ENCODE measurements around the gene TMEM190. TPM values are rescaled to one million over a fixed set of nuclear protein-coding genes. Genes with fewer than 3 reads are reported as not detected.
A peak's percentile ranks its signal among the peaks of the same experiment; 100 is the strongest.
"Not testable (repeated sequence)": the region's sequence is repeated elsewhere in the genome, so short reads cannot be mapped to it uniquely, and the experiment has no call there.

The TMEM190 gene
- total RNA-seq: not detected

- H3K9me3 ChIP-seq: no peaks in the 10 kb centered on the region
- H3K4me3 ChIP-seq: no peak within 1 kb of the TSS
- DNase-seq (ENCODE audit: low spot score in 2 of 2): no peak
- no peak within 1 kb of the TSS for H3K27ac ChIP-seq
- H3K27me3 ChIP-seq: peaks cover 65% of the 10 kb centered on the region
- 42% methylated on average over 16 of the region's 21 CpGs for WGBS
- H3K36me3 ChIP-seq: no peaks in the 10 kb centered on the region
- H3K4me1 ChIP-seq: peaks cover 11% of the 10 kb centered on the region
- TF ChIP-seq POLR2AphosphoS5 (IDR thresholded peaks at IDR 0.05): no peak
- TF ChIP-seq EP300 (IDR thresholded peaks at IDR 0.05): no peak
- no peak for TF ChIP-seq CTCF (IDR thresholded peaks at IDR 0.05)
- TF ChIP-seq POLR2A (IDR thresholded peaks at IDR 0.05): no peak
Observed at GRCh38 chr19:55376241-55376933, at the start of gene TMEM190. TMEM190 (plus strand) TSS chr19:55376826; CDS start chr19:55376854, 28 bp downstream.

GRCh38 chr19:55328774-55329318 is 47.8 kb upstream of the TMEM190 start:
- not testable (repeated sequence) for H3K4me3 ChIP-seq; H3K36me3 ChIP-seq; H3K27ac ChIP-seq; DNase-seq (ENCODE audit: low spot score in 2 of 2); H3K27me3 ChIP-seq; H3K9me3 ChIP-seq; H3K4me1 ChIP-seq
- WGBS: 63% methylated on average over 4 of the region's 4 CpGs

GRCh38 chr19:55329791-55330190 is 46.8 kb upstream of the TMEM190 start:
- DNase-seq (ENCODE audit: low spot score in 2 of 2); H3K36me3 ChIP-seq; H3K4me3 ChIP-seq; H3K9me3 ChIP-seq; H3K4me1 ChIP-seq; H3K27ac ChIP-seq: not testable (repeated sequence)
- WGBS: 87% methylated on average over 6 of the region's 6 CpGs
- peaks cover 12% of the 10 kb centered on the region for H3K27me3 ChIP-seq

GRCh38 chr19:55333870-55334269 is 42.8 kb upstream of the TMEM190 start:
- peaks cover 12% of the 10 kb centered on the region for H3K27me3 ChIP-seq
- H3K9me3 ChIP-seq: no peaks in the 10 kb centered on the region
- TF ChIP-seq POLR2A (IDR thresholded peaks at IDR 0.05) (no peak), POLR2AphosphoS5 (IDR thresholded peaks at IDR 0.05) (no peak), EP300 (IDR thresholded peaks at IDR 0.05) (no peak), CTCF (IDR thresholded peaks at IDR 0.05) (no peak)
- WGBS: 80% methylated on average over 11 of the region's 11 CpGs
- no peaks in the 10 kb centered on the region for H3K36me3 ChIP-seq
- H3K27ac ChIP-seq: no peak overlapping the region
- no peak overlapping the region for H3K4me3 ChIP-seq
- H3K4me1 ChIP-seq: peaks cover 9% of the 10 kb centered on the region
- DNase-seq (ENCODE audit: low spot score in 2 of 2): no peak

GRCh38 chr19:55336101-55336500 is 40.5 kb upstream of the TMEM190 start:
- peaks cover 23% of the 10 kb centered on the region for H3K4me1 ChIP-seq
- H3K36me3 ChIP-seq: no peaks in the 10 kb centered on the region
- no peak overlapping the region for H3K4me3 ChIP-seq
- DNase-seq (ENCODE audit: low spot score in 2 of 2): no peak
- peaks cover 12% of the 10 kb centered on the region for H3K27me3 ChIP-seq
- TF ChIP-seq POLR2AphosphoS5 (IDR thresholded peaks at IDR 0.05): peak in 1 of 3 donors; percentile 25
- TF ChIP-seq POLR2A (IDR thresholded peaks at IDR 0.05): no peak
- TF ChIP-seq EP300 (IDR thresholded peaks at IDR 0.05): no peak
- no peak overlapping the region for H3K27ac ChIP-seq
- WGBS: 36% methylated on average over 7 of the region's 7 CpGs
- no peaks in the 10 kb centered on the region for H3K9me3 ChIP-seq

GRCh38 chr19:55339105-55339888 is 37.3 kb upstream of the TMEM190 start, which contains the start of gene KMT5C:
KMT5C (plus strand) TSS chr19:55339876; CDS start chr19:55341937, 2,061 bp downstream.
- Histone ChIP-seq H3K4me3 (peak within 1 kb of the TSS; percentile 89), H3K36me3 (peaks cover 19% of the 10 kb centered on the region), H3K9me3 (no peaks in the 10 kb centered on the region), H3K27me3 (no peaks in the 10 kb centered on the region), H3K4me1 (peaks cover 30% of the 10 kb centered on the region), H3K27ac (peak within 1 kb of the TSS; percentile 94)
- peak; percentile 100 for DNase-seq (ENCODE audit: low spot score in 2 of 2)
- 0% methylated on average over 19 of the region's 63 CpGs for whole genome bisulfite sequencing
- TF ChIP-seq POLR2AphosphoS5 (IDR thresholded peaks at IDR 0.05) (peak in 2 of 3 donors; percentile 9), EP300 (IDR thresholded peaks at IDR 0.05) (no peak), POLR2A (IDR thresholded peaks at IDR 0.05) (peak in 1 of 2 donors; percentile 48), CTCF (IDR thresholded peaks at IDR 0.05) (peak in 1 of 2 donors; percentile 42)

Measured in suprapubic skin (tissue), 4 donors.